HG03460 (cell line): ENCODE measurements around the gene BPIFB2.
"Not testable (repeated sequence)": the region's sequence is repeated elsewhere in the genome, so short reads cannot be mapped to it uniquely, and the experiment has no call there.

Source experiments
- ATAC-seq: cut with Tn5 transposase; IDR thresholded peaks from one replicate; pipeline ENCODE4 v1.9.1; 2021; ENCODE audit not compliant: unreplicated experiment

BPIFB2 gene

GRCh38 chr20:33007376-33008335, at the start of gene BPIFB2:
BPIFB2 (plus strand) TSS chr20:33007704; CDS start chr20:33008575, 871 bp downstream.
- ATAC-seq = no peak

GRCh38 chr20:32958574-32958973, 48.9 kb upstream of the BPIFB2 start:
- no peak for ATAC-seq

GRCh38 chr20:32959351-32960221, 47.9 kb upstream of the BPIFB2 start:
- ATAC-seq = no peak

- ATAC-seq = no peak
Measured at GRCh38 chr20:32960222-32960518, 47.3 kb upstream of the BPIFB2 start.

- ATAC-seq = no peak
Measured at GRCh38 chr20:32960849-32961731, 46.4 kb upstream of the BPIFB2 start.

- no peak for ATAC-seq
Measured at GRCh38 chr20:32962053-32962452, 45.5 kb upstream of the BPIFB2 start.

- not testable (repeated sequence) for ATAC-seq
Measured at GRCh38 chr20:32962646-32963045, 44.9 kb upstream of the BPIFB2 start.

- no peak for ATAC-seq
Measured at GRCh38 chr20:32963176-32963575, 44.3 kb upstream of the BPIFB2 start.

GRCh38 chr20:32964575-32964974, 42.9 kb upstream of the BPIFB2 start:
- ATAC-seq = no peak

GRCh38 chr20:32965115-32965514, 42.4 kb upstream of the BPIFB2 start:
- ATAC-seq = no peak

GRCh38 chr20:32965581-32966373, 41.7 kb upstream of the BPIFB2 start:
- ATAC-seq = no peak

GRCh38 chr20:32966382-32966781, 41.1 kb upstream of the BPIFB2 start:
- ATAC-seq = no peak

- ATAC-seq = peak; percentile 47
Measured at GRCh38 chr20:32966881-32967781, 40.4 kb upstream of the BPIFB2 start.

- no peak for ATAC-seq
Measured at GRCh38 chr20:32967961-32968457, 39.5 kb upstream of the BPIFB2 start.

- ATAC-seq = no peak
Measured at GRCh38 chr20:32968478-32969241, 38.8 kb upstream of the BPIFB2 start.

GRCh38 chr20:32969356-32970114, 38.0 kb upstream of the BPIFB2 start:
- ATAC-seq = no peak
